Uterus (tissue), 2 donors: ENCODE data around the gene RAI1.

Experiments
- CTCF ChIP-seq, 4 experiments: fragments of 200-600 bp in 2 of 4; fragments of 450-650 bp in 2 of 4; sonication (generic) in 2 of 4; IDR thresholded peaks; one replicate each; pipeline ENCODE4 v1.5.1; 2016 to 2019; ENCODE audit warnings: antibody characterized with exemption in 4 of 4, mild to moderate bottlenecking in 2 of 4, moderate library complexity in 1 of 4
- POLR2A ChIP-seq, 2 donors: fragments of 450-650 bp; IDR thresholded peaks; one replicate each; pipeline ENCODE4 v1.6.1; 2016; ENCODE audit warnings: antibody characterized with exemption in 2 of 2, mild to moderate bottlenecking in 1 of 2, moderate library complexity in 1 of 2

DNA sequence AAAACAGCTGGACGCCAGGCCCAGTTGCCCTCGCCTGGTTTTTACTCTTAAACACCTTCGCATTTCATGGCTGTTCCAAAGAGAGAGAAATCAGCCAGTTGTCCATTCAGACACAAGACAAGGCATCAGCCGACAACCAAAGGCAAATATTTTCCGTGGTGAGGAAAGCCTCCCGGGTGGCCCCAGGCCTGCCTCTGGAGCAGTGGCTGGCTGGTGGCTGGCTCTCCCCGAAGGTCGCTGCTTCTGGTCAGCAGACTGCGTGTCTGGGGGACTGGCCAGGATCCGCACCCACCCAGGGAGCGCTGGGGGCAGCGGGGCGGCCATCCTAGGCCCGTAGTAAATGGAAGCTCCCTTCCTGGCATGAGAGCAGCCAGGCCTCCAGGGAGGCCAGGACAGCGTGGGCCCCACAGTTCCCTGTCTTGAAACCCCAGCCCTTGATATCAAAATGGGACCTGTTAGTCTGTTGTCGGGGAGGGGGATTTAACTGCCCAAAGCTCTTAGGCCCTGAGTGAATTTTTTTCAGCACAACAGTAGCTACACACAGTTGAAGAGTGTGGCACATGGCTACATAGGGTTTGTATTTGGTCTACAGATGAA is 97.9 kb downstream of the RAI1 start:
- no peak for TF ChIP-seq CTCF (IDR thresholded peaks at IDR 0.05)
- TF ChIP-seq POLR2A (IDR thresholded peaks at IDR 0.05): no peak
